ENCODE data around the gene CYP26C1. TPM values are rescaled to one million over a fixed set of nuclear protein-coding genes. Genes with fewer than 3 reads are reported as not detected.

CYP26C1 gene
- total RNA-seq, 4 donors from 2014 or later: 0.19 to 0.34 TPM; not detected in 2

DNA sequence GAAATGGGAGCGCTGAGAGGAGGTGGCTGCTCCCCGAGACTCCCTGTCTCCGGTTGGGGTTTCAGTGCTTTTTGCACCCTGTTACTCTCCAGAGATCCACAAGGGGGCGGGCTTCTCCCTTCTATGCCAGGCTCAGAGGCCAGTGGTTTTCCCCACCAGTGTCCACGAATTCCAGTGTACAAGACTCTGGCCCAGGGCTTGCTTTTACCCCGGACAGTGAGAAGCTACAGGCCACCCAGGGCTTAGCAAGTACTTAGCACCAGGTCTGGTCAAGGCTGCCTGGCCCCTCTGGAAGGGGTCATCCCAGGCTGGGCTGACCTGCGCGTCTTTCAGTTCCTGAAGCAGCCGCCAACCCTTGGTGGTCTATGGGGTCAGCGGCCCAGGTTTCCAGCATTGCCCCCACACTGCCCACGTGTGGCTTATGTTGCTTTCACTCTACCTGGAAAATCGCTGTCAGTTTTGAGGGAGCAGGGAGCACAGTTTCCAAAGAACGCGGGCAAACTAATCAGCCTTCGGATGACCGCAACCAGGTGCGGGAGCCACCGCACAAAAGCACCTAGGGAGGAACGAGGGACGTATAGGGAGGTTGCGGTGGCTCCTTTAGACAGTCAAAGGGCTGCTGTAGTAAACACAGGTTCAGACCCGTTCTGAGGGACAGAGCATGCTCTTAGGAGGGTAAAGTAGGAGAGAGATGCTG lies 19.9 kb downstream of the CYP26C1 start:
- intact Hi-C loops (cut with DNase I): loop anchor here (10.0 kb wide), 1 partner anchor 214 kb away; no protein-coding TSS in a partner anchor

DNA sequence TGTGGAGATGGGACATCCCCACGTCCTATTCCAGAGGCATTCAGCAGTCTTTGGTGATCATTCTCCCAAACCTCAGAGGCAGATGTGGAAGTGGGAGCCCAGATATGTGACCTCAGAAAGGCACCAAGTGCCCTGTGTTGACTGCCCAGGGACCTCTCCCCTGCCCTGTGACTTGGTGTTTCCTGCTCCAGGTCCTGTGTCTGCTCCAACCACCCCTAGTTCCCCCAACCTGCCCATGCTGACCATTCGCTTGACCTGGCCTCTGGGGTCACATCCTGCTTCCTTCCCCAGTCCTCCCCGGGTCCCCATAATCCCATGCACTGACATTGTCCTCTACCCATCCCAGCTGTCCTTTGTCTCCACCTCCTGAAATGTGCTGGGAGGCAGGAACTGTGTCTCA lies 20.7 kb downstream of the CYP26C1 start:
- Histone ChIP-seq H3K9me3 (no peaks in the 10 kb centered on the region), H3K4me3 (no peak overlapping the region), H3K36me3 (no peaks in the 10 kb centered on the region), H3K4me1 (peaks cover 0 to 9% (median 0%) of the 10 kb centered on the region in 3 donors), H3K27me3 (peaks cover 0 to 67% (median 0%) of the 10 kb centered on the region in 4 donors), H3K27ac (no peak overlapping the region)
- intact Hi-C loops (cut with DNase I): loop anchor here (10.0 kb wide), 1 partner anchor 213 kb away; no protein-coding TSS in a partner anchor
- DNase-seq: no peak
- 28 to 62% methylated on average over 2 to 3 of the region's 3 CpGs for WGBS, 2 donors
- TF ChIP-seq POLR2A (IDR thresholded peaks at IDR 0.05): no peak
- TF ChIP-seq, protein P1, sequence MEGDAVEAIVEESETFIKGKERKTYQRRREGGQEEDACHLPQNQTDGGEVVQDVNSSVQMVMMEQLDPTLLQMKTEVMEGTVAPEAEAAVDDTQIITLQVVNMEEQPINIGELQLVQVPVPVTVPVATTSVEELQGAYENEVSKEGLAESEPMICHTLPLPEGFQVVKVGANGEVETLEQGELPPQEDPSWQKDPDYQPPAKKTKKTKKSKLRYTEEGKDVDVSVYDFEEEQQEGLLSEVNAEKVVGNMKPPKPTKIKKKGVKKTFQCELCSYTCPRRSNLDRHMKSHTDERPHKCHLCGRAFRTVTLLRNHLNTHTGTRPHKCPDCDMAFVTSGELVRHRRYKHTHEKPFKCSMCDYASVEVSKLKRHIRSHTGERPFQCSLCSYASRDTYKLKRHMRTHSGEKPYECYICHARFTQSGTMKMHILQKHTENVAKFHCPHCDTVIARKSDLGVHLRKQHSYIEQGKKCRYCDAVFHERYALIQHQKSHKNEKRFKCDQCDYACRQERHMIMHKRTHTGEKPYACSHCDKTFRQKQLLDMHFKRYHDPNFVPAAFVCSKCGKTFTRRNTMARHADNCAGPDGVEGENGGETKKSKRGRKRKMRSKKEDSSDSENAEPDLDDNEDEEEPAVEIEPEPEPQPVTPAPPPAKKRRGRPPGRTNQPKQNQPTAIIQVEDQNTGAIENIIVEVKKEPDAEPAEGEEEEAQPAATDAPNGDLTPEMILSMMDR (IDR thresholded peaks at IDR 0.05): no peak

More for the DNA sequence above, 19.9 kb downstream of the CYP26C1 start:
- H3K4me3 ChIP-seq: no peak overlapping the region
- H3K9me3 ChIP-seq: no peaks in the 10 kb centered on the region
- H3K4me1 ChIP-seq: peaks cover 0 to 9% (median 0%) of the 10 kb centered on the region in 3 donors
- TF ChIP-seq, protein P1 (IDR thresholded peaks at IDR 0.05): peak; percentile 64 to 76 (median 68)
- TF ChIP-seq POLR2A (IDR thresholded peaks at IDR 0.05): no peak
- 8 to 49% methylated on average over 4 to 18 of the region's 22 CpGs for WGBS, 2 donors
- peaks cover 0 to 70% (median 0%) of the 10 kb centered on the region in 4 donors for H3K27me3 ChIP-seq
- no peaks in the 10 kb centered on the region for H3K36me3 ChIP-seq
- no peak overlapping the region for H3K27ac ChIP-seq
- DNase-seq: no peak

DNA sequence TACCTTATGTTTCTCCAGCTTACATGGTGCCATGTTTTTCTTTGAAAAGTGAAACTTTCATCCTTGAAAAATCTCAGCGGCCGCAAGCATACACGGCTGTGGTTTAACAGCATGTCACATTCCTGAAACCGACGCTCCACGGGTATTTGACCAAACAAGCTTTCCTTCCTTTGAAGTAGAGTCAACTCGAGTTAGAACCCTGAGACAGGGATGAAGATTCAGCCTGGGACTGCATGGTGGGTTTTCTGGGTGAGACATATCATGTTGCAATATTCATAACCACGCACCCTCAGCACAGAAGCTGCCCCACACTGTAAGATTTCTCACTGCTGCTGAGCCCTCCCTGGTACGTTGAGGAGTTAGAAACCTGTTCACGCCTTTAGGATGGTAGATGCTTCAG lies 21.2 kb downstream of the CYP26C1 start:
- Histone ChIP-seq H3K4me1 (peaks cover 0 to 9% (median 0%) of the 10 kb centered on the region in 3 donors), H3K27ac (no peak overlapping the region), H3K27me3 (peaks cover 0 to 63% (median 0%) of the 10 kb centered on the region in 4 donors), H3K36me3 (no peaks in the 10 kb centered on the region), H3K4me3 (no peak overlapping the region), H3K9me3 (no peaks in the 10 kb centered on the region)
- intact Hi-C loops (cut with DNase I): loop anchor here (10.0 kb wide), 1 partner anchor 213 kb away; no protein-coding TSS in a partner anchor
- WGBS, 2 donors: 49 to 57% methylated on average over 9 to 10 of the region's 10 CpGs
- TF ChIP-seq POLR2A (IDR thresholded peaks at IDR 0.05): no peak
- TF ChIP-seq, protein P1 (IDR thresholded peaks at IDR 0.05): no peak
- no peak for DNase-seq

DNA sequence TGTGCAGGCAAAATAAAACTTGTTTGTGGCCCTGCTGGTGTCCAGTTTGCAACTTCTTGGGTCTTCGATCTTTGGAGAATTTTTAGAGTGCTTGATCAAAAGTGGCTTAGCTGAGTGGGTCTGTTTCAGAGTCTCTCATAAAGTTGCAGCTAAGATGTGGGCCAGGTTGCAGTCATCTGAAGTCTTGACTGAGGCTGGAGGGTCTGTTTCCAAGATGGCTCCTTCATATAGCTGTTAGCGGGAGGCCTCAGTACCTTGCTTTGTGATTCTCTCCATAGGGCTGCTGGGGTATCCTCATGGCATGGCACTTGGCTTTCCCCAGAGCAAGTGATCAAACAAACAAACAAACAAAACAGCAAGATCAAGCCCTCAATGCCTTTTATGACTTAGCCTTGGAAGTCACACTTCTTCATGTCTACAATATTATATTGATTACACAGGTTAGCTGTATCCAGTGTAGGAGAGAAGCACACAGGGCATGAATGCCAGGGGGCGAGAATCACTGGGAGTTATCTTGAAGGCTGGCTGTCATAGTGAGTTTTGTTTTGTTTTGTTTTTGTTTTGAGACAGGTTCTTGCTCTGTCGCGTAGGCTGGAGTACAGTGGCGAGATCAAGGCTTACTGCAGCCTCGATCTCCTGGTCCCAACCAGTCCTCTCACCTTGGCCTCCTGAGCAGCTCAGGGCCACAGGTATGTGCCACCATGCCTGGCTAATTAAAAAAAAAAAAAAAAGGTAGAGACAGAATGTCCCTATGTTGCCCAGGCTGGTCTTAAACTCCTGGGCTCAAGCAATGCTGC lies 23.3 kb downstream of the CYP26C1 start:
- no peaks in the 10 kb centered on the region for H3K9me3 ChIP-seq
- no peak for DNase-seq
- H3K27ac ChIP-seq: no peak overlapping the region
- no peak for TF ChIP-seq POLR2A (IDR thresholded peaks at IDR 0.05)
- TF ChIP-seq, protein P1 (IDR thresholded peaks at IDR 0.05): no peak
- no peaks in the 10 kb centered on the region for H3K36me3 ChIP-seq
- peaks cover 0 to 9% (median 0%) of the 10 kb centered on the region in 3 donors for H3K4me1 ChIP-seq
- peaks cover 0 to 43% (median 0%) of the 10 kb centered on the region in 4 donors for H3K27me3 ChIP-seq
- no peak overlapping the region for H3K4me3 ChIP-seq
- intact Hi-C loops (cut with DNase I): loop anchor here (10.0 kb wide), 1 partner anchor 211 kb away; no protein-coding TSS in a partner anchor
- 80 to 85% methylated on average over 5 to 7 of the region's 7 CpGs for WGBS, 2 donors
